HepG2 (cell line): ENCODE data around the gene SCN2A. TPM values are rescaled to one million over a fixed set of nuclear protein-coding genes. Genes with fewer than 3 reads are reported as not detected.

Experiments used
- ATAC-seq: fragments of 200-7000 bp; cut with Tn5 transposase; 3 replicates; pipeline ENCODE4 v1.9.1; 2020; ENCODE audit warnings: mild to moderate bottlenecking, moderate library complexity
- BruUV-seq: library from RNA; stranded (reverse); fragments of 400-500 nt; replicated peaks from 2 replicates; lab custom pipeline; 2021; lab: Mats Ljungman, UMichigan
- CTCF ChIA-PET: fragments of 300-600 bp; formaldehyde crosslinking; extraction: SDS; loops from one replicate; lab custom pipeline; 2021; ENCODE audit warnings: low total read pairs, inconsistent platforms, low intra/inter-chr PET ratio; lab: Yijun Ruan, JAX
- POLR2A ChIA-PET: fragments of 350-600 bp; sonication (Branson Sonifier 250); formaldehyde crosslinking; loops from one replicate; lab custom pipeline; 2020; ENCODE audit warnings: antibody characterized with exemption, inconsistent platforms; lab: Yijun Ruan, JAX
- DNase-seq: peaks from one replicate; pipeline ENCODE4 v3.0.0-alpha.2; 2015; ENCODE audit warnings: low spot score
- FAIRE-seq: peaks from 3 replicates; lab custom pipeline; 2011; peaks lifted over from hg19 to GRCh38; lab: Jason Lieb, UNC
- H2AFZ ChIP-seq: one replicate; pipeline ENCODE4 v1.6.1; 2011; ENCODE audit warnings: low read length, inconsistent platforms
- H3K27ac ChIP-seq: fragments of 300-600 bp; 3 replicates; pipeline ENCODE4 v1.8.0; 2011; ENCODE audit warnings: mixed run types, mild to moderate bottlenecking, mixed read lengths, low read length, inconsistent platforms; ENCODE audit not compliant: insufficient read depth; ENCODE audit errors: extremely low read length
- H3K27me3 ChIP-seq, 2 experiments: fragments of 200-600 bp in 1 of 2; 2 replicates in 1 of 2; 3 replicates in 1 of 2; pipeline versions ENCODE4 v1.6.0 to v1.8.0; 2011; ENCODE audit warnings: low read length in 2 of 2, mild to moderate bottlenecking in 2 of 2, moderate library complexity in 2 of 2, inconsistent platforms in 1 of 2; ENCODE audit not compliant: insufficient read depth in 2 of 2, control insufficient read depth in 1 of 2
- H3K36me3 ChIP-seq, 2 experiments: fragments of 200-600 bp in 1 of 2; replicated peaks in 1 of 2; 2 replicates in 1 of 2; 3 replicates in 1 of 2; pipeline versions ENCODE4 v1.5.1 to v1.8.0; 2011; ENCODE audit warnings: low read length in 2 of 2, inconsistent platforms in 1 of 2; ENCODE audit not compliant: insufficient read depth in 2 of 2, control insufficient read depth in 1 of 2
- H3K4me1 ChIP-seq: 2 replicates; pipeline ENCODE4 v1.5.1; 2012; ENCODE audit warnings: low read length, inconsistent platforms; ENCODE audit not compliant: insufficient read depth
- H3K4me2 ChIP-seq: 2 replicates; pipeline ENCODE4 v1.6.0; 2011; ENCODE audit warnings: low read depth, low read length, inconsistent platforms
- H3K4me3 ChIP-seq, 3 experiments: fragments of 200-600 bp in 1 of 3; sonication (generic), shearing (Covaris generic) in 1 of 3; replicated peaks in 1 of 3; 2 replicates each; pipeline ENCODE4 v1.5.1; 2011 to 2016; ENCODE audit warnings: low read length in 3 of 3, inconsistent platforms in 2 of 3, low read depth in 2 of 3, mild to moderate bottlenecking in 2 of 3, control low read depth in 1 of 3, mixed read lengths in 1 of 3; ENCODE audit not compliant: insufficient read depth in 1 of 3
- H3K79me2 ChIP-seq: one replicate; pipeline ENCODE4 v1.6.1; 2011; ENCODE audit warnings: low read length, inconsistent platforms; ENCODE audit not compliant: insufficient read depth
- H3K9ac ChIP-seq: 2 replicates; pipeline ENCODE4 v1.6.0; 2011; ENCODE audit warnings: mild to moderate bottlenecking, low read depth, low read length, inconsistent platforms; ENCODE audit not compliant: insufficient read depth
- H3K9me3 ChIP-seq: 2 replicates; pipeline ENCODE4 v1.5.1; 2012; ENCODE audit warnings: mild to moderate bottlenecking, low read length
- H4K20me1 ChIP-seq: 2 replicates; pipeline ENCODE4 v1.6.0; 2011; ENCODE audit warnings: inconsistent platforms, mild to moderate bottlenecking, low read length, moderate library complexity; ENCODE audit not compliant: insufficient read depth
- GABPB1 ChIP-seq: IDR thresholded peaks from 2 replicates; pipeline ENCODE4 v1.6.1; 2016; ENCODE audit warnings: mild to moderate bottlenecking, missing genetic modification reagents, moderate library complexity, missing compliant biosample characterization
- SMARCC2 ChIP-seq: fragments of 450-650 bp; IDR thresholded peaks from 2 replicates; pipeline ENCODE4 v1.6.1; 2017; ENCODE audit warnings: antibody characterized with exemption, mild to moderate bottlenecking
- SNAI1 ChIP-seq: sonication (generic); formaldehyde crosslinking; IDR thresholded peaks from 2 replicates; pipeline ENCODE4 v1.5.0; 2020; ENCODE audit warnings: mild to moderate bottlenecking, missing genetic modification reagents, borderline replicate concordance
- TRIM24 ChIP-seq: sonication (generic); formaldehyde crosslinking; IDR thresholded peaks from 2 replicates; pipeline ENCODE4 v1.8.0; 2022; ENCODE audit warnings: mild to moderate bottlenecking, missing genetic modification reagents
- ZBTB42 ChIP-seq: sonication (generic); formaldehyde crosslinking; IDR thresholded peaks from 2 replicates; pipeline ENCODE4 v1.5.0; 2020; ENCODE audit warnings: mild to moderate bottlenecking, missing genetic modification reagents
- ZIK1 ChIP-seq: sonication (generic); formaldehyde crosslinking; IDR thresholded peaks from 2 replicates; pipeline ENCODE4 v1.5.0; 2020; ENCODE audit warnings: mild to moderate bottlenecking, low read depth, missing genetic modification reagents, borderline replicate concordance
- ZNF17 ChIP-seq: sonication (generic); formaldehyde crosslinking; IDR thresholded peaks from 2 replicates; pipeline ENCODE4 v1.5.0; 2020; ENCODE audit warnings: mild to moderate bottlenecking, missing genetic modification reagents
- ZNF296 ChIP-seq: sonication (generic); formaldehyde crosslinking; conservative IDR thresholded peaks from 2 replicates; pipeline ENCODE4 v1.5.0; 2020; ENCODE audit warnings: mild to moderate bottlenecking, missing genetic modification reagents
- ZNF639 ChIP-seq: conservative IDR thresholded peaks from 2 replicates; pipeline ENCODE4 v1.6.1; 2018; ENCODE audit warnings: missing genetic modification reagents
- ZNF83 ChIP-seq: sonication (generic); formaldehyde crosslinking; IDR thresholded peaks from 2 replicates; pipeline ENCODE4 v1.4.0; 2020; ENCODE audit warnings: missing genetic modification reagents, mild to moderate bottlenecking, borderline replicate concordance
- ZNF891 ChIP-seq: sonication (generic); formaldehyde crosslinking; IDR thresholded peaks from 2 replicates; pipeline ENCODE4 v1.5.0; 2020; ENCODE audit warnings: mild to moderate bottlenecking, missing genetic modification reagents
- WGBS: methylation state at CpG from one replicate; pipeline ENCODE4 v1.1.6; 2017; ENCODE audit warnings: low lambda C conversion rate; 5-methylcytosine and 5-hydroxymethylcytosine counted together
- in situ Hi-C: cut with HindIII; loops from 2 replicates; pipeline ENCODE4 v1.10.0; 2017; ENCODE audit warnings: low pct_unique_long_range_greater_than_20kb; ENCODE audit not compliant: extremely low pct_ligation_motif_present
- intact Hi-C: fragments of 100-400 bp; cut with micrococcal nuclease; formaldehyde crosslinking; loops from one replicate; pipeline ENCODE4 v1.10.0; 2022; ENCODE audit not compliant: unreplicated experiment
- polyA plus RNA-seq, 8 experiments: library from polyadenylated mRNA; depleted of rRNA in 3 of 8; stranded (reverse) in 7 of 8; unstranded in 1 of 8; fragments of >200 nt; fragmentation: Illumina TruSeq in 4 of 8; extraction: Trizol in 4 of 8; gene quantifications; 2 replicates each; pipeline versions ENCODE4 v1.2.1 to v1.2.3, GENCODE V29; 2011 to 2016; ENCODE audit warnings: low read depth in 4 of 8, missing spikeins in 1 of 8, mixed read lengths in 1 of 8; ENCODE audit not compliant: insufficient read depth in 1 of 8
- total RNA-seq, 5 experiments: library from RNA; depleted of rRNA; stranded (reverse); fragments of >200 nt; fragmentation: Illumina TruSeq; extraction: Trizol; gene quantifications; 2 replicates each; pipeline ENCODE4 v1.2.3, GENCODE V29; 2016; ENCODE audit warnings: low read depth in 1 of 5

The SCN2A gene
- total and polyA plus RNA-seq, 2 of the 13 experiments (the other 11 are each of a cell fraction or from before 2014, with no cell fraction given) = 0.20 to 0.30 TPM

GRCh38 chr2:165295643-165296042 is 56.4 kb downstream of the SCN2A start (continued):
- TF ChIP-seq ZNF639 (CRISPR knock-in tag) (no peak), ZIK1 (no peak)
- TF ChIP-seq, all 625 proteins: peak for 0

- TF ChIP-seq ZNF891 (CRISPR knock-in tag) (no peak), ZNF83 (no peak), TRIM24 (CRISPR knock-in tag) (no peak), GABPB1 (CRISPR knock-in tag) (no peak), SMARCC2 (no peak), ZBTB42 (CRISPR knock-in tag) (no peak), ZNF296 (CRISPR knock-in tag) (no peak), ZNF17 (no peak), SNAI1 (CRISPR knock-in tag) (no peak)
- 5% methylated on average over 3 of the region's 3 CpGs for WGBS
- intact Hi-C loops = loop anchor here (1.0 to 5.0 kb wide), 3 partner anchors 66 to 313 kb away; partner anchors contain the start of gene SCN2A
- Histone ChIP-seq H3K36me3 (no peaks in the 10 kb centered on the region), H3K4me1 (no peaks in the 10 kb centered on the region), H3K4me3 (no peak overlapping the region), H3K9ac (no peak overlapping the region), H3K9me3 (no peaks in the 10 kb centered on the region), H3K79me2 (no peaks in the 10 kb centered on the region), H4K20me1 (no peaks in the 10 kb centered on the region), H2AFZ (no peak overlapping the region), H3K4me2 (no peak overlapping the region), H3K27ac (no peak overlapping the region), H3K27me3 (no peaks in the 10 kb centered on the region)
- in situ Hi-C loops = no loop called here
- CTCF ChIA-PET = no interaction called here
- no TSS peak for BruUV-seq
- POLR2A ChIA-PET = no interaction called here
- FAIRE-seq (no peak), ATAC-seq (no peak), DNase-seq (no peak)
These were observed 66.3 kb downstream of the SCN2A start for GRCh38 chr2:165305391-165306096.
